ENCODE measurements around the gene FAM53B. TPM values are rescaled to one million over a fixed set of nuclear protein-coding genes. Genes with fewer than 3 reads are reported as not detected.

The FAM53B gene
- total RNA-seq, 4 donors from 2014 or later, result 25.2 to 43.3 (median 34.7) TPM

- no peak overlapping the region for H3K4me3 ChIP-seq
- WGBS, result 91% methylated on average over 8 of the region's 9 CpGs
- H3K9me3 ChIP-seq, result no peaks in the 10 kb centered on the region
- H3K27me3 ChIP-seq, result no peaks in the 10 kb centered on the region
- TF ChIP-seq POLR2AphosphoS5 (IDR thresholded peaks at IDR 0.05), result no peak
- no peak for TF ChIP-seq CTCF (IDR thresholded peaks at IDR 0.05)
- no peak for TF ChIP-seq EP300 (IDR thresholded peaks at IDR 0.05)
- no peak for TF ChIP-seq POLR2A (IDR thresholded peaks at IDR 0.05; ENCODE audit: low read depth)
- DNase-seq (ENCODE audit: extremely low spot score), result no peak
- no peaks in the 10 kb centered on the region for H3K36me3 ChIP-seq
- intact Hi-C loops (cut with DNase I), result no loop called here
- peaks cover 61 to 93% (median 86%) of the 10 kb centered on the region in 4 donors for H3K4me1 ChIP-seq
- no peak overlapping the region for H3K27ac ChIP-seq (replicated peaks in 1 of 4)
Measured at GRCh38 chr10:124717041-124717757, 27.0 kb downstream of the FAM53B start.

DNA sequence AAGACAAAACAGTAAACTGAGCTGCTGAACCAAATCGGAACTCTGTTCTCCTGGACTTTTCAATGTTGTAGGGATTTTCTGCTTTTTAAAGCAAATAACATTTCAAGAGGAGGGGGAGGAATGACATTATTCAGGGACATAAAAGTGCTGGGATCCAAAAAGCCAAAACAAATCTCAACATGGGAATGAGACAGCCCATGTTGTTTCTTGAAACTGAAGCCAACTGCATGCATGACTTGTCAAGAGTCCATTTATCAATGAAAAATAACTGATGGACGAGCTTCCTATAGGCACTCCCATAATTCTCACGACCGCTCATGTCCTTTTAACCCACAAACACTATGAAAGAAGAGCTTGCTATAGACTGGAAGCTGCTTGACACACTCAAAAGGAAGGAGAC lies 27.8 kb downstream of the FAM53B start:
- DNase-seq (ENCODE audit: extremely low spot score), result no peak
- H3K4me1 ChIP-seq, result peaks cover 54 to 89% (median 79%) of the 10 kb centered on the region in 4 donors
- intact Hi-C loops (cut with DNase I), result no loop called here
- no peaks in the 10 kb centered on the region for H3K36me3 ChIP-seq
- H3K9me3 ChIP-seq, result no peaks in the 10 kb centered on the region
- H3K27me3 ChIP-seq, result no peaks in the 10 kb centered on the region
- 85% methylated on average over 4 of the region's 4 CpGs for WGBS
- no peak overlapping the region for H3K27ac ChIP-seq (replicated peaks in 1 of 4)
- H3K4me3 ChIP-seq, result no peak overlapping the region
- TF ChIP-seq EP300 (IDR thresholded peaks at IDR 0.05) (no peak), POLR2AphosphoS5 (IDR thresholded peaks at IDR 0.05) (no peak), CTCF (IDR thresholded peaks at IDR 0.05) (no peak)

- H3K36me3 ChIP-seq, result no peaks in the 10 kb centered on the region
- WGBS, result 62% methylated on average over 5 of the region's 6 CpGs
- H3K4me3 ChIP-seq, result no peak overlapping the region
- peaks cover 54 to 90% (median 78%) of the 10 kb centered on the region in 4 donors for H3K4me1 ChIP-seq
- H3K27me3 ChIP-seq, result no peaks in the 10 kb centered on the region
- TF ChIP-seq POLR2A (IDR thresholded peaks at IDR 0.05; ENCODE audit: low read depth) (no peak), EP300 (IDR thresholded peaks at IDR 0.05) (no peak), POLR2AphosphoS5 (IDR thresholded peaks at IDR 0.05) (no peak), CTCF (IDR thresholded peaks at IDR 0.05) (no peak)
- intact Hi-C loops (cut with DNase I), result no loop called here
- DNase-seq (ENCODE audit: extremely low spot score), result no peak
- no peak overlapping the region for H3K27ac ChIP-seq (replicated peaks in 1 of 4)
- no peaks in the 10 kb centered on the region for H3K9me3 ChIP-seq
Measured at GRCh38 chr10:124715439-124715838, 28.7 kb downstream of the FAM53B start.

GRCh38 chr10:124713679-124714255 lies 30.4 kb downstream of the FAM53B start:
- H3K9me3 ChIP-seq, result no peaks in the 10 kb centered on the region
- peaks cover 54 to 91% (median 78%) of the 10 kb centered on the region in 4 donors for H3K4me1 ChIP-seq
- TF ChIP-seq POLR2A (IDR thresholded peaks at IDR 0.05; ENCODE audit: low read depth), result no peak
- TF ChIP-seq EP300 (IDR thresholded peaks at IDR 0.05), result no peak
- TF ChIP-seq POLR2AphosphoS5 (IDR thresholded peaks at IDR 0.05), result no peak
- TF ChIP-seq CTCF (IDR thresholded peaks at IDR 0.05), result no peak
- H3K36me3 ChIP-seq, result no peaks in the 10 kb centered on the region
- intact Hi-C loops (cut with DNase I), result no loop called here
- no peaks in the 10 kb centered on the region for H3K27me3 ChIP-seq
- peak overlapping the region in 1 of 4 donors; percentile 3 for H3K27ac ChIP-seq (replicated peaks in 1 of 4)
- DNase-seq (ENCODE audit: extremely low spot score), result no peak
- 73% methylated on average over 9 of the region's 10 CpGs for WGBS
- H3K4me3 ChIP-seq, result no peak overlapping the region

Data from esophagus muscularis mucosa (tissue), 4 donors.